Pancreas (tissue), 10 donors: ENCODE results near the gene VAPA. TPM values are rescaled to one million over a fixed set of nuclear protein-coding genes. Genes with fewer than 3 reads are reported as not detected.

Experiments used
- ATAC-seq, 4 donors: fragments of 200-7000 bp; cut with Tn5 transposase; one replicate each; pipeline versions ENCODE4 v1.8.0 to v1.9.1; 2020; ENCODE audit warnings: mild to moderate bottlenecking in 4 of 4, moderate library complexity in 4 of 4
- DNase-seq, 6 donors: peaks; one replicate each; pipeline ENCODE4 v3.0.0-alpha.2; 2020
- FAIRE-seq: peaks from 2 replicates; lab custom pipeline; 2012; peaks lifted over from hg19 to GRCh38; lab: Jason Lieb, UNC
- H3K27ac ChIP-seq, 4 donors: fragments of 200-600 bp; sonication (generic); 1 replicate in 3 of 4; 2 replicates in 1 of 4; pipeline versions ENCODE4 v1.5.0 to v1.8.0; 2020
- H3K27me3 ChIP-seq, 4 donors: fragments of 200-600 bp; one replicate each; pipeline ENCODE4 v1.8.0; 2021
- H3K36me3 ChIP-seq, 3 donors: fragments of 200-600 bp; sonication (generic) in 1 of 3; one replicate each; pipeline versions ENCODE4 v1.5.0 to v1.8.0; 2020 to 2021
- H3K4me1 ChIP-seq, 3 donors: fragments of 200-600 bp; one replicate each; pipeline ENCODE4 v1.8.0; 2021
- H3K4me3 ChIP-seq, 4 donors: fragments of 200-600 bp; sonication (generic) in 2 of 4; one replicate each; pipeline versions ENCODE4 v1.5.0 to v1.8.0; 2020 to 2021
- H3K9me3 ChIP-seq, 4 donors: fragments of 200-600 bp; one replicate each; pipeline ENCODE4 v1.8.0; 2021
- CTCF ChIP-seq, 4 donors: fragments of 200-600 bp; sonication (generic) in 3 of 4; IDR thresholded peaks; one replicate each; pipeline versions ENCODE4 v1.5.0 to v1.8.0; 2021; ENCODE audit warnings: antibody characterized with exemption in 4 of 4
- WGBS, 2 donors: extraction: QIAGEN DNeasy Blood & Tissue Kit; methylation state at CpG; one replicate each; pipeline ENCODE4 v1.1.7; 2013; 5-methylcytosine and 5-hydroxymethylcytosine counted together
- intact Hi-C, 3 donors: fragments of 100-400 bp; cut with DNase I; formaldehyde crosslinking; loops; one replicate each; pipeline versions ENCODE4 v1.11.1 to v1.14.2; 2022
- polyA plus RNA-seq, 2 donors: library from polyadenylated mRNA; stranded (reverse); fragments of 200-250 nt; gene quantifications; one replicate each; pipeline ENCODE4 v1.2.3, GENCODE V29; 2013
- total RNA-seq, 6 donors: library from RNA; stranded (reverse); fragmentation: NEBNext Ultra II Directional in 4 of 6; extraction: Animal tissue kit (Norgen Biotek cat#: 25700) in 4 of 6; gene quantifications; one replicate each; pipeline versions ENCODE4 v1.2.1 to v1.2.4, GENCODE V29; 2021 to 2023
- donor health status: healthy with polysubstance abuse.
- donor health status: DM: no; HTN: no; CAD: no; lungs with moderate emphysema.
- donor health status: DM: no; HTN: no; CAD: no.
- donor health status: control.
- donor health status: control.
- donor health status: Bipolar disorder and iron deficiency.
- donor health status: DM: yes; HTN: yes; CAD: no.
- donor health status: DM: no; HTN: no; CAD: no.
- donor health status: DM: no; HTN: no; CAD: no.
- donor health status: DM: yes; HTN: yes; CAD: no.

The VAPA gene
- total and polyA plus RNA-seq, 8 donors, result 33.5 to 117 (median 97.4) TPM

GRCh38 chr18:9868857-9869714 is 44.7 kb upstream of the VAPA start:
- H3K9me3 ChIP-seq, result no peaks in the 10 kb centered on the region
- FAIRE-seq (no peak), DNase-seq (no peak), ATAC-seq (no peak)
- intact Hi-C loops, result no loop called here
- peaks cover 0 to 12% (median 0%) of the 10 kb centered on the region in 3 donors for H3K4me1 ChIP-seq
- H3K36me3 ChIP-seq, result no peaks in the 10 kb centered on the region
- 68 to 74% methylated on average over 6 of the region's 6 CpGs for WGBS, 2 donors
- no peak for TF ChIP-seq CTCF (IDR thresholded peaks at IDR 0.05)
- no peak overlapping the region for H3K4me3 ChIP-seq
- H3K27me3 ChIP-seq, result no peaks in the 10 kb centered on the region
- no peak overlapping the region for H3K27ac ChIP-seq

GRCh38 chr18:9869715-9870430 is 43.9 kb upstream of the VAPA start:
- no peaks in the 10 kb centered on the region for H3K9me3 ChIP-seq
- intact Hi-C loops, result no loop called here
- DNase-seq, result peak in 1 of 6 donors; percentile 20
- peak; percentile 38 to 86 (median 85) for ATAC-seq
- no peaks in the 10 kb centered on the region for H3K27me3 ChIP-seq
- H3K4me1 ChIP-seq, result peaks cover 0 to 12% (median 0%) of the 10 kb centered on the region in 3 donors
- no peaks in the 10 kb centered on the region for H3K36me3 ChIP-seq
- H3K27ac ChIP-seq, result no peak overlapping the region
- H3K4me3 ChIP-seq, result no peak overlapping the region
- 61 to 62% methylated on average over 9 of the region's 9 CpGs for WGBS, 2 donors
- no peak for FAIRE-seq
- no peak for TF ChIP-seq CTCF (IDR thresholded peaks at IDR 0.05)

DNA sequence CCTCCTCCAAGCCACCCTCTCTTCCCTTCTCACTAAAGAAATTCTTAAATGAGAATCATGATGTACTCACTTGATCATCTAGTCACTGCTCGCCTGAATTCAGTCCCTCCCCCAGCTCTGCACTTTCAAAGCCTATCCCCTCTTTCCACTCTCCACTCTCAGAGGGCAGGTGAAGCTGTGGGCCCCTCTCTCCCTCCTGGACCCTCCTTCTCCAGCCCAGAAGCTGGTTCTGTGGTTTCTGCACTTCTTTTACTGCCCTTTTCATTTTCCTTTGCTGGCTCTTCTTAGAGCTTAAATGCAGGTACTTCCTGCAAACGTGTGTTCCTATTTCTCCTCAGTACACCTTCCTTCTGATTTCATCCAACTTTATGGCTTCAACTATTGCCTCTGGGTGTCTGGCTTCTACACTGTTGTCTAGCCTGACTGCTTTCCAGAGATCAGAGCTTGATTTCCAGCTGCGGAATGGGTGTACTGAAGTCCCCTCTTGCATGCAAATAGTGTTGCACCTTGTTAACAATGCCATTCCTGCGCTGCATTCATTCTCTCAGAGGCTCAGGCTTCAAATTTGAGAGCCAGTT is 43.3 kb upstream of the VAPA start:
- WGBS, 2 donors, result 80 to 82% methylated on average over 4 of the region's 4 CpGs
- intact Hi-C loops, result no loop called here

DNA sequence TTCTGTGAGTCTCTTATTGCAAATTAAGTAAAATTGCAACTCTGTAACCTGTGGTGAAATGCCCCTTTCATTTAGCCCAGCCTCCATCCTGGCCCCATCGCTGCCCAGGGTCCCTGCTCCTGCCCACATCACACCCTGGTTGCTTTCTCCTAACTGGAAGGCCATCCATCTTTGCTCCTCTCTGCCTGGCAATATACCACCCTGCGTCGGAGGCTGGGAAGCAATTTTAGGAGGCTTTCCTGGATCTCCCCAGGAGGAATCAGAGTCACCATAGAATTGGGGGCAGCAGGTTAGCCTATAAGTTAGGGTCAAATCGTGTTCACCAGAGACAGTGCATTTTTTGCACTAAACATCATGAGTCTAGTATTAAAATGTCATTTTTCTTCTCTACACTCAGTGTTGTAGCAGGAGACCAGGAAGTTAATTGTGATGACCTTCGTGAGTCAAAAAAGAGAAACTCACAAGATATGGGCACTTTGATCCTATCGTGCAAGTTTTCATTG is 42.5 kb upstream of the VAPA start:
- H3K27ac ChIP-seq, result no peak overlapping the region
- H3K36me3 ChIP-seq, result no peaks in the 10 kb centered on the region
- no peaks in the 10 kb centered on the region for H3K9me3 ChIP-seq
- DNase-seq (no peak), ATAC-seq (no peak), FAIRE-seq (no peak)
- TF ChIP-seq CTCF (IDR thresholded peaks at IDR 0.05), result no peak
- H3K27me3 ChIP-seq, result no peaks in the 10 kb centered on the region
- 70 to 75% methylated on average over 6 of the region's 6 CpGs for WGBS, 2 donors
- H3K4me1 ChIP-seq, result peaks cover 0 to 13% (median 0%) of the 10 kb centered on the region in 3 donors
- no peak overlapping the region for H3K4me3 ChIP-seq
- intact Hi-C loops, result no loop called here

More for the DNA sequence above, 43.3 kb upstream of the VAPA start:
- ATAC-seq (peak in 2 of 4 donors; percentile 14 to 15), FAIRE-seq (no peak), DNase-seq (no peak)
- H3K36me3 ChIP-seq, result no peaks in the 10 kb centered on the region
- H3K27me3 ChIP-seq, result no peaks in the 10 kb centered on the region
- TF ChIP-seq CTCF (IDR thresholded peaks at IDR 0.05), result no peak
- no peak overlapping the region for H3K27ac ChIP-seq
- no peaks in the 10 kb centered on the region for H3K9me3 ChIP-seq
- H3K4me3 ChIP-seq, result no peak overlapping the region
- peaks cover 0 to 12% (median 0%) of the 10 kb centered on the region in 3 donors for H3K4me1 ChIP-seq
